HL-60 (cell line): ENCODE data around the gene NOXA1.
A peak's percentile ranks its signal among the peaks of the same experiment; 100 is the strongest.

Source experiments
- DNase-seq, 2 experiments: peaks; one replicate each; pipeline ENCODE4 v3.0.0-alpha.2; 2010 to 2020; ENCODE audit warnings: low read depth in 1 of 2, low spot score in 1 of 2
- H3K27ac ChIP-seq: fragments of 250-450 bp; sonication (Bioruptor Pico); replicated peaks from 2 replicates; pipeline ENCODE4 v1.5.1; 2020; ENCODE audit warnings: mild to moderate bottlenecking, moderate library complexity
- H3K27me3 ChIP-seq: fragments of 250-450 bp; sonication (Bioruptor Pico); 2 replicates; pipeline ENCODE4 v1.5.1; 2021; ENCODE audit warnings: mild to moderate bottlenecking, moderate library complexity; ENCODE audit not compliant: insufficient read depth, poor library complexity, severe bottlenecking
- H3K4me3 ChIP-seq: replicated peaks from 2 replicates; pipeline ENCODE4 v1.5.1; 2011; ENCODE audit warnings: mild to moderate bottlenecking, control low read depth, low read length; ENCODE audit not compliant: insufficient read depth
- CTCF ChIP-seq: IDR thresholded peaks from one replicate; pipeline ENCODE4 v1.5.1; 2011; ENCODE audit warnings: low read length, control low read depth, inconsistent platforms; ENCODE audit not compliant: insufficient read depth
- GABPA ChIP-seq: IDR thresholded peaks from 2 replicates; pipeline ENCODE4 v1.6.1; 2012; ENCODE audit warnings: low read depth
- POLR2AphosphoS5 ChIP-seq: IDR thresholded peaks from 2 replicates; pipeline ENCODE4 v1.6.1; 2012; ENCODE audit warnings: low read depth
- REST ChIP-seq: IDR thresholded peaks from 2 replicates; pipeline ENCODE4 v1.6.1; 2012; ENCODE audit warnings: low read depth; ENCODE audit not compliant: insufficient replicate concordance
- SPI1 ChIP-seq: IDR thresholded peaks from 2 replicates; pipeline ENCODE4 v1.6.1; 2012; ENCODE audit warnings: low read depth, mild to moderate bottlenecking, borderline replicate concordance

The NOXA1 gene

DNA sequence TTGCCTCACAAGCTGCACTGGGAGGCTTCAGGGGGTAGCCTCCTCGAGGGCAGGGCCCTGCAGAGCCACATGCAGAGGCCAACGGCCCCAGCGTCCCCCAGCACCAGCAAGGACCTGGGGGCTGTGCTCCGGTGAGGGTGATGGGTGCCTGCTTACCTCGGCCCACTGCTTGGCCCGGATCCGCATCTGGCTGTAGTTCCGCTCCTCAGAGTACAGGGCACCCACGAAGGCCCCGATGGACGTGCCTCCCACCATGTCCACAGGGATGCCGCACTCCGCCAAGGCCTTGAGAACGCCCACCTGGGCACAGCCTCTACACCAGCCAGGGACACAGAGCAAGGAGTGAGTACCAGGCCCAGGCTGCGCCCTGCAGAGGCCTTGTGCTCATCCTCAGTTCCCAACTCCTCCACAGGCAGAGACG lies 44.0 kb downstream of the NOXA1 start:
- no peaks in the 10 kb centered on the region for H3K27me3 ChIP-seq
- TF ChIP-seq POLR2AphosphoS5 = no peak
- TF ChIP-seq GABPA = no peak
- TF ChIP-seq SPI1 = no peak
- TF ChIP-seq CTCF = no peak
- no peak for TF ChIP-seq REST
- no peak overlapping the region for H3K4me3 ChIP-seq
- no peak for DNase-seq
- H3K27ac ChIP-seq = no peak overlapping the region

GRCh38 chr9:137467896-137468295 lies 44.7 kb downstream of the NOXA1 start:
- H3K27ac ChIP-seq = no peak overlapping the region
- no peak overlapping the region for H3K4me3 ChIP-seq
- DNase-seq = no peak
- H3K27me3 ChIP-seq = no peaks in the 10 kb centered on the region
- TF ChIP-seq GABPA = no peak
- no peak for TF ChIP-seq REST
- no peak for TF ChIP-seq POLR2AphosphoS5
- no peak for TF ChIP-seq CTCF
- TF ChIP-seq SPI1 = no peak

DNA sequence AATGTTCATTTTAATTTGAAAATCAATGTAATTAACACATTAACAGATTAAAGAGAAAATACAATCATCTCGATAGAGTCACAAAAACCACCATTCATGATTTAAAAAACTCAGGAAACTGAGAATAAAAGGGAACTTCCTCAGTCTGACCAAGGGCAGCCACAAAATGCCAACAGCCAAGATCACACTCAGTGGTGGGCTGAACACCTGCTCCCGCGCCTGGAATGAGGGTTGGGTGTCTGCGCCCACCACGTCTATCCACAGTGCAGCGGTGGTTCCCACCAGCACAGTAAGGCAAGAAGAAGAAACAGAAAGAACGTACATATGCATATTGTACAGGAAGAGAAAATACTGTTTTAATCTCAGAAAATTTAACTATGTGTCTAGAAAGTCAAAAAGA lies 47.6 kb downstream of the NOXA1 start:
- Histone ChIP-seq H3K27ac (peak overlapping the region; percentile 23), H3K27me3 (no peaks in the 10 kb centered on the region), H3K4me3 (no peak overlapping the region)
- DNase-seq = peak in 1 of 2 experiments; percentile 51
- no peak for TF ChIP-seq CTCF
- peak; percentile 56; the same call in 1 of the 2 replicates for TF ChIP-seq SPI1
- TF ChIP-seq REST = no peak
- TF ChIP-seq POLR2AphosphoS5 = no peak
- TF ChIP-seq GABPA = no peak
